Nephron (organoid): ENCODE measurements around the gene COL6A3.

Experiments used
- H3K27ac Mint-ChIP-seq, 3 experiments: 2 replicates each; pipeline ENCODE4 v1.8.0; 2020; ENCODE audit warnings: mixed read lengths in 3 of 3, mild to moderate bottlenecking in 2 of 3, moderate library complexity in 1 of 3
- H3K27me3 Mint-ChIP-seq: 2 replicates; pipeline ENCODE4 v1.8.0; 2021; ENCODE audit warnings: low read depth, mild to moderate bottlenecking, moderate library complexity, mixed read lengths
- H3K36me3 Mint-ChIP-seq: 2 replicates; pipeline ENCODE4 v1.8.0; 2020; ENCODE audit warnings: low read depth, mixed read lengths
- H3K4me1 Mint-ChIP-seq: 2 replicates; pipeline ENCODE4 v1.8.0; 2020; ENCODE audit warnings: mixed read lengths
- H3K4me3 Mint-ChIP-seq, 3 experiments: 2 replicates each; pipeline ENCODE4 v1.8.0; 2020; ENCODE audit warnings: mild to moderate bottlenecking in 3 of 3, mixed read lengths in 3 of 3, moderate library complexity in 2 of 3
- H3K9me3 Mint-ChIP-seq: 2 replicates; pipeline ENCODE4 v1.8.0; 2020; ENCODE audit warnings: mixed read lengths
- CTCF ChIP-seq, 3 experiments: fragments of 200-600 bp; sonication (generic); IDR thresholded peaks; one replicate each; pipeline ENCODE4 v1.5.0; 2021; ENCODE audit warnings: antibody characterized with exemption in 3 of 3; ENCODE audit not compliant: unreplicated experiment in 3 of 3

COL6A3 gene

GRCh38 chr2:237400199-237400598 lies 13.8 kb downstream of the COL6A3 start:
- H3K27me3 Mint-ChIP-seq = no peaks in the 10 kb centered on the region
- peaks cover 41% of the 10 kb centered on the region for H3K4me1 Mint-ChIP-seq
- peaks cover 25% of the 10 kb centered on the region for H3K36me3 Mint-ChIP-seq
- no peak overlapping the region for H3K4me3 Mint-ChIP-seq
- TF ChIP-seq CTCF (IDR thresholded peaks at IDR 0.05; ENCODE audit: unreplicated experiment in 3 of 3) = no peak
- no peak overlapping the region for H3K27ac Mint-ChIP-seq
- no peaks in the 10 kb centered on the region for H3K9me3 Mint-ChIP-seq

DNA sequence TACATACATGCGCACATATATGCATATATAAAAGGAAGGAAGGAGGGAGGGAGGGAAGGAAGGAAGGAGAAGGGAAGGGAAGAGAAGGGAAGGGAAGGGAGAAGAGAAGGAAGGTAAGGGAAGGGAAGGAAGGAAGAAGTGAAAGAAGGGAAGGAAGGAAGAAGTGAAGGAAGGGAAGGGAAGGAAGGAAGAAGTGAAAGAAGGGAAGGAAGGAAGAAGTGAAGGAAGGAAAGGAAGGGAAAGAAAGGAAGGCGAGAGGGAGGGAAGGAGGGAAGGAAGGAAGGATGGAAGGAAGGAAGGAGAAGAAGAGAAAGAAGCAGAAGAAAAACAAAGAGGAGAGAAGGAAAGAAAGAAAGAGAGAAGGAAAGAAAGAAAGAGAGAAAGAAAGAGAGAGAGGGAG lies 16.9 kb downstream of the COL6A3 start:
- Mint-ChIP-seq H3K4me3 (no peak overlapping the region), H3K4me1 (peaks cover 24% of the 10 kb centered on the region)

GRCh38 chr2:237393523-237393922 lies 20.4 kb downstream of the COL6A3 start:
- Mint-ChIP-seq H3K4me3 (no peak overlapping the region), H3K36me3 (peaks cover 59% of the 10 kb centered on the region), H3K27me3 (peaks cover 3% of the 10 kb centered on the region), H3K9me3 (no peaks in the 10 kb centered on the region), H3K27ac (no peak overlapping the region), H3K4me1 (peaks cover 11% of the 10 kb centered on the region)
- TF ChIP-seq CTCF (IDR thresholded peaks at IDR 0.05; ENCODE audit: unreplicated experiment in 3 of 3) = no peak

More for the DNA sequence above, 16.9 kb downstream of the COL6A3 start:
- TF ChIP-seq CTCF (IDR thresholded peaks at IDR 0.05; ENCODE audit: unreplicated experiment in 3 of 3) = no peak
- Mint-ChIP-seq H3K9me3 (no peaks in the 10 kb centered on the region), H3K27me3 (peaks cover 3% of the 10 kb centered on the region), H3K27ac (no peak overlapping the region), H3K36me3 (peaks cover 44% of the 10 kb centered on the region)

DNA sequence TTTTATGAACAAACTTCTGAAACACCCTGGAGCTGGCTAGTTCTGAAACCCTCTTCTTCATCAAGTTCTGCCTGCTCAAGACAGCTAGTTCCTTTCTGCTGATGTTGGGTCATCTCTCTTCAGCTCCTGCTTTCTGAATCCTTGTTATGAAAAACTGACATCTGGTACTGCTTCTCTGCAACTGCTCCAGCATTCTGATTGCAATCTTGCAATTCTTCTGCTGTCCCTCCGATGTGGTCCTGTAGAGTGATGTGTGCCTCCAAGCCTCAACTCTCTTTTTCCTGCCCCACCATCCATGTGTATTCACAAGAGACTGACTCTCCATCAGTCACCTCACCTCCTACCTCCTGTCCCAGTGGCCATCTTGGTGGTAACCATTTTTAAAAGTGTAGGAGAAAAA lies 21.8 kb downstream of the COL6A3 start:
- Mint-ChIP-seq H3K4me3 (no peak overlapping the region), H3K36me3 (peaks cover 72% of the 10 kb centered on the region), H3K27me3 (peaks cover 3% of the 10 kb centered on the region), H3K4me1 (peaks cover 11% of the 10 kb centered on the region), H3K9me3 (peaks cover 2% of the 10 kb centered on the region), H3K27ac (no peak overlapping the region)
- TF ChIP-seq CTCF (IDR thresholded peaks at IDR 0.05; ENCODE audit: unreplicated experiment in 3 of 3) = no peak

DNA sequence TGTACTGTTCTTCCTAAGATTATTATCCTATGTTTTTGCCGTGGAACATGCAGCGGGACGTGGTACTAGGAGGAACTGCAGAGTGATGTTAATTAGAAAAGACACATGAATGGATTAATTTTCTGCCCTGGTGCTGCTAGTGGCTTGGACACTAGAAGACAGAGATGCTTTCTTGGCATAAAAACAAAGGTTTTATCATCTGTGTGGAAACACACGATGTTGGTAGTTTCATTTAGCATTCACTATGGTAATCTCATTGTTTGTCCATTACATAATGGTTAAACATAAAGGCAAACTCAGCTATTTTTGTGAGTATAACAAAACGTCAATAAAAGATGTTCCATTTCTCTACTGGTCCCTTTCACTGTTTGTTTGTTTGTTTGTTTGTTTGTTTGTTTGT lies 22.8 kb downstream of the COL6A3 start:
- H3K36me3 Mint-ChIP-seq = peaks cover 70% of the 10 kb centered on the region
- H3K27ac Mint-ChIP-seq = no peak overlapping the region
- H3K9me3 Mint-ChIP-seq = peaks cover 2% of the 10 kb centered on the region
- peaks cover 11% of the 10 kb centered on the region for H3K4me1 Mint-ChIP-seq
- peaks cover 3% of the 10 kb centered on the region for H3K27me3 Mint-ChIP-seq
- TF ChIP-seq CTCF (IDR thresholded peaks at IDR 0.05; ENCODE audit: unreplicated experiment in 3 of 3) = no peak
- H3K4me3 Mint-ChIP-seq = no peak overlapping the region

- Mint-ChIP-seq H3K27ac (no peak overlapping the region), H3K36me3 (peaks cover 67% of the 10 kb centered on the region), H3K27me3 (peaks cover 3% of the 10 kb centered on the region), H3K4me1 (peaks cover 11% of the 10 kb centered on the region), H3K9me3 (peaks cover 2% of the 10 kb centered on the region), H3K4me3 (no peak overlapping the region)
- TF ChIP-seq CTCF (IDR thresholded peaks at IDR 0.05; ENCODE audit: unreplicated experiment in 3 of 3) = no peak
Measured at GRCh38 chr2:237390235-237390634, 23.7 kb downstream of the COL6A3 start.
